H1 (cell line): ENCODE data around the gene CLIC3. TPM values are rescaled to one million over a fixed set of nuclear protein-coding genes. Genes with fewer than 3 reads are reported as not detected.
A peak's percentile ranks its signal among the peaks of the same experiment; 100 is the strongest.

Experiments used
- ASH2L ChIP-seq: fragments of 200-600, 300-600 bp; sonication (generic); IDR thresholded peaks from one replicate; pipeline ENCODE4 v1.7.1; 2017; ENCODE audit warnings: low read length
- CBX5 ChIP-seq: fragments of 300-800, 300-1000 bp; sonication (generic); IDR thresholded peaks from 2 replicates; pipeline ENCODE4 v1.7.1; 2016; ENCODE audit warnings: antibody characterized with exemption, low read length, low read depth
- CTBP2 ChIP-seq: IDR thresholded peaks from 2 replicates; pipeline ENCODE4 v1.7.0; 2011; ENCODE audit warnings: borderline replicate concordance, mild to moderate bottlenecking, moderate library complexity, mixed read lengths, low read length; ENCODE audit not compliant: insufficient read depth, insufficient read length
- EGR1 ChIP-seq: IDR thresholded peaks from 2 replicates; pipeline ENCODE4 v1.6.1; 2011; ENCODE audit warnings: low read depth, low read length, borderline replicate concordance
- EZH2 ChIP-seq: fragments of 200-600 bp; sonication (generic); IDR thresholded peaks from 2 replicates; pipeline ENCODE4 v1.7.1; 2012; ENCODE audit warnings: low read depth, mild to moderate bottlenecking, moderate library complexity, low read length, inconsistent platforms; ENCODE audit not compliant: severe bottlenecking
- HDAC6 ChIP-seq: IDR thresholded peaks from one replicate; pipeline ENCODE4 v1.7.1; 2012; ENCODE audit warnings: low read depth, mild to moderate bottlenecking, inconsistent platforms, low read length, moderate library complexity
- JUN ChIP-seq: IDR thresholded peaks from 2 replicates; pipeline ENCODE4 v1.6.1; 2011; ENCODE audit warnings: low read depth, mild to moderate bottlenecking, improper control_type of control experiment, low read length
- MAFK ChIP-seq: IDR thresholded peaks from 2 replicates; pipeline ENCODE4 v1.6.1; 2012; ENCODE audit warnings: low read depth, mild to moderate bottlenecking, improper control_type of control experiment, low read length
- NANOG ChIP-seq: IDR thresholded peaks from 2 replicates; pipeline ENCODE4 v1.6.1; 2011; ENCODE audit warnings: low read length, low read depth, mild to moderate bottlenecking, inconsistent platforms; ENCODE audit not compliant: insufficient read depth, poor library complexity, severe bottlenecking
- PHF8 ChIP-seq: fragments of 200-600 bp; sonication (generic); conservative IDR thresholded peaks from 2 replicates; pipeline ENCODE4 v1.7.1; 2012; ENCODE audit warnings: low read depth, mild to moderate bottlenecking, inconsistent platforms, low read length, moderate library complexity
- POLR2A ChIP-seq, 2 experiments: IDR thresholded peaks; 1 replicate in 1 of 2; 2 replicates in 1 of 2; pipeline ENCODE4 v1.6.1; 2011; ENCODE audit warnings: low read depth in 2 of 2, low read length in 2 of 2, mild to moderate bottlenecking in 2 of 2; ENCODE audit errors: control extremely low read depth in 1 of 2
- RAD21 ChIP-seq, 2 experiments: IDR thresholded peaks in 1 of 2; conservative IDR thresholded peaks in 1 of 2; 2 replicates each; pipeline ENCODE4 v1.6.1; 2011; ENCODE audit warnings: low read depth in 2 of 2, low read length in 2 of 2, improper control_type of control experiment in 1 of 2, inconsistent platforms in 1 of 2, mild to moderate bottlenecking in 1 of 2, moderate library complexity in 1 of 2
- RFX5 ChIP-seq: IDR thresholded peaks from 2 replicates; pipeline ENCODE4 v1.6.1; 2011; ENCODE audit warnings: low read depth, low read length, improper control_type of control experiment, borderline replicate concordance
- SIX5 ChIP-seq: IDR thresholded peaks from 2 replicates; pipeline ENCODE4 v1.6.1; 2011; ENCODE audit warnings: mild to moderate bottlenecking, low read depth, low read length
- SP4 ChIP-seq: IDR thresholded peaks from 2 replicates; pipeline ENCODE4 v1.6.1; 2012; ENCODE audit warnings: low read length, inconsistent platforms
- TAF1 ChIP-seq: IDR thresholded peaks from 2 replicates; pipeline ENCODE4 v1.6.1; 2011; ENCODE audit warnings: mild to moderate bottlenecking, low read depth, low read length
- YY1 ChIP-seq: IDR thresholded peaks from 2 replicates; pipeline ENCODE4 v1.6.1; 2011; ENCODE audit warnings: low read depth, mild to moderate bottlenecking, low read length
- polyA plus RNA-seq, 7 experiments: library from polyadenylated mRNA; depleted of rRNA in 3 of 7; stranded (reverse) in 5 of 7; unstranded in 2 of 7; fragments of >200 nt in 5 of 7; fragments of 200-250 nt in 2 of 7; gene quantifications; 1 replicate in 5 of 7; 2 replicates in 1 of 7; 4 replicates in 1 of 7; pipeline versions ENCODE4 v1.2.1 to v1.2.3, GENCODE V29; 2011 to 2013; ENCODE audit warnings: missing spikeins in 2 of 7, mixed read lengths in 2 of 7
- total RNA-seq: library from RNA; stranded (reverse); fragmentation: NEBNext Ultra II Directional; extraction: Animal tissue kit (Norgen Biotek cat#: 25700); gene quantifications from 2 replicates; pipeline ENCODE4 v1.2.1, GENCODE V29; 2021
- TF ChIP-seq, protein P1 (sequence below), 3 experiments: IDR thresholded peaks; 1 replicate in 2 of 3; 2 replicates in 1 of 3; pipeline versions ENCODE4 v1.5.1 to v1.6.1; 2011; ENCODE audit warnings: low read length in 3 of 3, mild to moderate bottlenecking in 3 of 3, inconsistent platforms in 2 of 3, low read depth in 1 of 3, moderate library complexity in 1 of 3; ENCODE audit not compliant: insufficient read depth in 1 of 3; ENCODE audit errors: control extremely low read depth in 1 of 3
- TF ChIP-seq, protein P2 (sequence below): IDR thresholded peaks from 2 replicates; pipeline ENCODE4 v1.6.1; 2012; ENCODE audit warnings: low read length, inconsistent platforms

The CLIC3 gene
- total and polyA plus RNA-seq, 2 of the 8 experiments (the other 6 are each of a cell fraction or from before 2014, with no cell fraction given), result 0.12 TPM; not detected in 1

- TF ChIP-seq, protein P1, sequence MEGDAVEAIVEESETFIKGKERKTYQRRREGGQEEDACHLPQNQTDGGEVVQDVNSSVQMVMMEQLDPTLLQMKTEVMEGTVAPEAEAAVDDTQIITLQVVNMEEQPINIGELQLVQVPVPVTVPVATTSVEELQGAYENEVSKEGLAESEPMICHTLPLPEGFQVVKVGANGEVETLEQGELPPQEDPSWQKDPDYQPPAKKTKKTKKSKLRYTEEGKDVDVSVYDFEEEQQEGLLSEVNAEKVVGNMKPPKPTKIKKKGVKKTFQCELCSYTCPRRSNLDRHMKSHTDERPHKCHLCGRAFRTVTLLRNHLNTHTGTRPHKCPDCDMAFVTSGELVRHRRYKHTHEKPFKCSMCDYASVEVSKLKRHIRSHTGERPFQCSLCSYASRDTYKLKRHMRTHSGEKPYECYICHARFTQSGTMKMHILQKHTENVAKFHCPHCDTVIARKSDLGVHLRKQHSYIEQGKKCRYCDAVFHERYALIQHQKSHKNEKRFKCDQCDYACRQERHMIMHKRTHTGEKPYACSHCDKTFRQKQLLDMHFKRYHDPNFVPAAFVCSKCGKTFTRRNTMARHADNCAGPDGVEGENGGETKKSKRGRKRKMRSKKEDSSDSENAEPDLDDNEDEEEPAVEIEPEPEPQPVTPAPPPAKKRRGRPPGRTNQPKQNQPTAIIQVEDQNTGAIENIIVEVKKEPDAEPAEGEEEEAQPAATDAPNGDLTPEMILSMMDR (IDR thresholded peaks at IDR 0.05; ENCODE audit: control extremely low read depth in 1 of 3, insufficient read depth in 1 of 3, low read depth in 1 of 3, low read length in 3 of 3), result peak in 2 of 3 experiments; percentile 94 to 98; a peak in 3 of 4 replicates
- TF ChIP-seq MAFK (no peak), YY1 (0 out of 2 replicates have a peak, but pooled peaks have one; percentile 28), HDAC6 (no peak), TAF1 (no peak), SIX5 (no peak), NANOG (no peak), CBX5 (no peak), ASH2L (peak; percentile 10), RAD21 (IDR thresholded peaks at IDR 0.05 in 1 of 2, conservative IDR thresholded peaks at IDR 0.05 in 1 of 2; ENCODE audit: low read depth in 2 of 2, low read length in 2 of 2) (peak; percentile 42 to 64), RFX5 (no peak), SP4 (no peak), PHF8 (no peak), EZH2 (peak; percentile 17), EGR1 (no peak), CTBP2 (no peak), POLR2A (IDR thresholded peaks at IDR 0.05; ENCODE audit: control extremely low read depth in 1 of 2, low read depth in 2 of 2, low read length in 2 of 2) (no peak), JUN (no peak)
- TF ChIP-seq, protein P2, sequence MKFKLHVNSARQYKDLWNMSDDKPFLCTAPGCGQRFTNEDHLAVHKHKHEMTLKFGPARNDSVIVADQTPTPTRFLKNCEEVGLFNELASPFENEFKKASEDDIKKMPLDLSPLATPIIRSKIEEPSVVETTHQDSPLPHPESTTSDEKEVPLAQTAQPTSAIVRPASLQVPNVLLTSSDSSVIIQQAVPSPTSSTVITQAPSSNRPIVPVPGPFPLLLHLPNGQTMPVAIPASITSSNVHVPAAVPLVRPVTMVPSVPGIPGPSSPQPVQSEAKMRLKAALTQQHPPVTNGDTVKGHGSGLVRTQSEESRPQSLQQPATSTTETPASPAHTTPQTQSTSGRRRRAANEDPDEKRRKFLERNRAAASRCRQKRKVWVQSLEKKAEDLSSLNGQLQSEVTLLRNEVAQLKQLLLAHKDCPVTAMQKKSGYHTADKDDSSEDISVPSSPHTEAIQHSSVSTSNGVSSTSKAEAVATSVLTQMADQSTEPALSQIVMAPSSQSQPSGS, result 0 out of 2 replicates have a peak, but pooled peaks have one; percentile 32
Observed at GRCh38 chr9:137029058-137029936, 32.9 kb upstream of the CLIC3 start (continued).
